KMS-11 (cell line): ENCODE measurements around the gene AK1.

Experiments
- H2AFZ ChIP-seq: fragments of 200-600 bp; sonication (generic); 2 replicates; pipeline ENCODE4 v1.6.1; 2016; ENCODE audit warnings: antibody characterized with exemption, mixed run types, low read depth
- H3K27ac ChIP-seq: fragments of 200-600 bp; sonication (generic); 2 replicates; pipeline ENCODE4 v1.6.1; 2016; ENCODE audit warnings: mild to moderate bottlenecking, mixed run types
- H3K27me3 ChIP-seq: fragments of 200-600 bp; sonication (generic); 2 replicates; pipeline ENCODE4 v1.6.1; 2017; ENCODE audit warnings: mild to moderate bottlenecking, low read depth, mixed run types, moderate library complexity; ENCODE audit not compliant: insufficient read depth
- H3K36me3 ChIP-seq: fragments of 200-600 bp; sonication (generic); 2 replicates; pipeline ENCODE4 v1.6.1; 2017; ENCODE audit warnings: mild to moderate bottlenecking, mixed run types; ENCODE audit not compliant: insufficient read depth
- H3K4me1 ChIP-seq: fragments of 200-600 bp; sonication (generic); 2 replicates; pipeline ENCODE4 v1.6.1; 2016; ENCODE audit warnings: mild to moderate bottlenecking, low read depth, mixed run types; ENCODE audit not compliant: poor library complexity, severe bottlenecking
- H3K4me2 ChIP-seq: fragments of 200-600 bp; sonication (generic); 2 replicates; pipeline ENCODE4 v1.7.0; 2016; ENCODE audit warnings: mild to moderate bottlenecking, mixed run types
- H3K4me3 ChIP-seq: fragments of 200-600 bp; sonication (generic); IDR thresholded peaks from 2 replicates; pipeline ENCODE4 v1.6.1; 2017; ENCODE audit warnings: low read depth, low read length, mixed read lengths; ENCODE audit not compliant: insufficient read depth
- H3K79me2 ChIP-seq: fragments of 200-600 bp; sonication (generic); 2 replicates; pipeline ENCODE4 v1.6.1; 2016; ENCODE audit warnings: low read depth, mixed run types; ENCODE audit not compliant: insufficient read depth
- H3K9ac ChIP-seq: fragments of 200-600 bp; sonication (generic); 2 replicates; pipeline ENCODE4 v1.6.1; 2016; ENCODE audit warnings: mild to moderate bottlenecking, mixed run types
- H4K20me1 ChIP-seq: fragments of 200-600 bp; sonication (generic); 2 replicates; pipeline ENCODE4 v1.6.1; 2016; ENCODE audit warnings: mild to moderate bottlenecking, mixed run types; ENCODE audit not compliant: insufficient read depth
- CTCF ChIP-seq: fragments of 200-600 bp; sonication (generic); conservative IDR thresholded peaks from 2 replicates; pipeline ENCODE4 v1.6.1; 2017; ENCODE audit warnings: low read depth, mild to moderate bottlenecking, antibody characterized with exemption, low read length, moderate library complexity, mixed read lengths

The AK1 gene

DNA sequence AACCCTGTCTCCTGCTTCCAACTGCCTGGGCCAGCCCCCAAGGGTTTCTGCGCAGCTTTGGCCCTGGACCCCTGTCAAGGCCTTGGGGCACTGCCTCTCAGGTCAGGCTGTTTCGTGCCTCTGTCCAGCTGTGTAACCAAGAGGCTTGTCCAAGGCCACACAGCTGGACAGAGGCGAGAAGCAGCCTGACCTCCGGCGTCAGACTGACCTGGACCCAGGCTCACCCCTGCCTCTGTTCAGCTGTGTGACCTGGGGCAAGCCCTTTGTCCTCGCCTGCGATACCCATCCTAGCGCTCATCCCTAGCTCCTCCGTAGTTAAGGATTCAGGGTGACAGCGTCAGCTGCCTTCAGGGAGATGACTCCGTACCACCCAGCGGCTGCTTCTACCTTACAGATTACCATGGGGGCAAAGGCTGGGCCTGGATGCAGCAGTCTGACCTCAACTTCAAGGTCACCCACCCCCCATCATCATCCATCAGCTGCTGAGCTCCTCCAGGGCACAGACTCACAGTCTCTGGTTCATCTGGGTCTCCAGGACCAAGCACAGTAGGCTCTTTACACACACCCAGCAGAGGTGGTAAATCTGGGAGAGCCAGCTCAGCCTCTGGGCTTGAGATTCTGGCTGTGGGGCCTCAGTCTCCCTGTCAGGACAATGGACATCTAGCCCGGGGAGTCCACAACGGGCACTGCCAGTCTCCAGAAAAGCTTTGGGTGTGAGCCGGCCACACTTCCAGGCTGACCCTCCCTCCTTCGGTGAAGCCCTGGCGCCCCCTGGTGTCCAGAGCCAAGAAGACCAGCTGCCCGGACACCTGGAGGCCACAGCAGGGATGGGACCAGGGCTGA is 7.9 kb downstream of the AK1 start:
- Histone ChIP-seq H2AFZ (no peak overlapping the region), H3K27ac (no peak overlapping the region), H3K4me3 (no peak overlapping the region), H3K9ac (no peak overlapping the region), H3K79me2 (no peaks in the 10 kb centered on the region), H4K20me1 (no peaks in the 10 kb centered on the region), H3K4me1 (no peaks in the 10 kb centered on the region), H3K27me3 (no peaks in the 10 kb centered on the region), H3K36me3 (no peaks in the 10 kb centered on the region), H3K4me2 (no peak overlapping the region)
- TF ChIP-seq CTCF = peak; percentile 91

- no peaks in the 10 kb centered on the region for H3K4me1 ChIP-seq
- TF ChIP-seq CTCF = no peak
- no peak overlapping the region for H3K4me2 ChIP-seq
- H3K27me3 ChIP-seq = no peaks in the 10 kb centered on the region
- no peaks in the 10 kb centered on the region for H3K36me3 ChIP-seq
- H3K79me2 ChIP-seq = no peaks in the 10 kb centered on the region
- H4K20me1 ChIP-seq = no peaks in the 10 kb centered on the region
- H3K4me3 ChIP-seq = no peak overlapping the region
- H3K27ac ChIP-seq = no peak overlapping the region
- no peak overlapping the region for H3K9ac ChIP-seq
- H2AFZ ChIP-seq = no peak overlapping the region
Observed at GRCh38 chr9:127868278-127868902, 9.1 kb downstream of the AK1 start.

- no peak for TF ChIP-seq CTCF
- H3K9ac ChIP-seq = no peak overlapping the region
- H3K27ac ChIP-seq = no peak overlapping the region
- no peaks in the 10 kb centered on the region for H4K20me1 ChIP-seq
- H3K4me2 ChIP-seq = no peak overlapping the region
- no peaks in the 10 kb centered on the region for H3K79me2 ChIP-seq
- H3K4me1 ChIP-seq = no peaks in the 10 kb centered on the region
- H2AFZ ChIP-seq = no peak overlapping the region
- no peak overlapping the region for H3K4me3 ChIP-seq
- H3K36me3 ChIP-seq = no peaks in the 10 kb centered on the region
- H3K27me3 ChIP-seq = no peaks in the 10 kb centered on the region
Observed at GRCh38 chr9:127867356-127868277, 9.9 kb downstream of the AK1 start.

GRCh38 chr9:127866535-127866934 is 10.9 kb downstream of the AK1 start:
- H3K79me2 ChIP-seq = no peaks in the 10 kb centered on the region
- no peaks in the 10 kb centered on the region for H3K27me3 ChIP-seq
- H3K4me1 ChIP-seq = no peaks in the 10 kb centered on the region
- no peaks in the 10 kb centered on the region for H4K20me1 ChIP-seq
- no peak for TF ChIP-seq CTCF
- no peak overlapping the region for H3K4me2 ChIP-seq
- H3K9ac ChIP-seq = no peak overlapping the region
- H2AFZ ChIP-seq = no peak overlapping the region
- no peak overlapping the region for H3K4me3 ChIP-seq
- no peak overlapping the region for H3K27ac ChIP-seq
- H3K36me3 ChIP-seq = no peaks in the 10 kb centered on the region
